GM10248 (cell line): Measurements from ENCODE around the gene SYTL1.
A peak's percentile ranks its signal among the peaks of the same experiment; 100 is the strongest.

Source experiments
- CTCF ChIA-PET: fragments of 300-600 bp; sonication (Branson Sonifier 250); formaldehyde crosslinking; extraction: SDS; loops from one replicate; lab custom pipeline; 2021; ENCODE audit warnings: antibody characterized with exemption; lab: Yijun Ruan, JAX
- POLR2A ChIA-PET: fragments of 350-650 bp; sonication (Branson Sonifier 250); formaldehyde crosslinking; extraction: SDS; loops from one replicate; lab custom pipeline; 2020; ENCODE audit warnings: antibody characterized with exemption; lab: Yijun Ruan, JAX
- DNase-seq: peaks from one replicate; pipeline ENCODE4 v3.0.0; 2012; ENCODE audit errors: extremely low spot score
- TF ChIP-seq, protein P1 (sequence below): IDR thresholded peaks from 2 replicates; pipeline ENCODE4 v1.5.1; 2012; ENCODE audit warnings: mild to moderate bottlenecking, low read depth; ENCODE audit errors: extremely low read depth, missing control alignments, control extremely low read depth

The SYTL1 gene, protein sequence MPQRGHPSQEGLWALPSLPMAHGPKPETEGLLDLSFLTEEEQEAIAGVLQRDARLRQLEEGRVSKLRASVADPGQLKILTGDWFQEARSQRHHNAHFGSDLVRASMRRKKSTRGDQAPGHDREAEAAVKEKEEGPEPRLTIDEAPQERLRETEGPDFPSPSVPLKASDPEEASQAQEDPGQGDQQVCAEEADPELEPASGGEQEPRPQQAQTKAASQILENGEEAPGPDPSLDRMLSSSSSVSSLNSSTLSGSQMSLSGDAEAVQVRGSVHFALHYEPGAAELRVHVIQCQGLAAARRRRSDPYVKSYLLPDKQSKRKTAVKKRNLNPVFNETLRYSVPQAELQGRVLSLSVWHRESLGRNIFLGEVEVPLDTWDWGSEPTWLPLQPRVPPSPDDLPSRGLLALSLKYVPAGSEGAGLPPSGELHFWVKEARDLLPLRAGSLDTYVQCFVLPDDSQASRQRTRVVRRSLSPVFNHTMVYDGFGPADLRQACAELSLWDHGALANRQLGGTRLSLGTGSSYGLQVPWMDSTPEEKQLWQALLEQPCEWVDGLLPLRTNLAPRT

DNA sequence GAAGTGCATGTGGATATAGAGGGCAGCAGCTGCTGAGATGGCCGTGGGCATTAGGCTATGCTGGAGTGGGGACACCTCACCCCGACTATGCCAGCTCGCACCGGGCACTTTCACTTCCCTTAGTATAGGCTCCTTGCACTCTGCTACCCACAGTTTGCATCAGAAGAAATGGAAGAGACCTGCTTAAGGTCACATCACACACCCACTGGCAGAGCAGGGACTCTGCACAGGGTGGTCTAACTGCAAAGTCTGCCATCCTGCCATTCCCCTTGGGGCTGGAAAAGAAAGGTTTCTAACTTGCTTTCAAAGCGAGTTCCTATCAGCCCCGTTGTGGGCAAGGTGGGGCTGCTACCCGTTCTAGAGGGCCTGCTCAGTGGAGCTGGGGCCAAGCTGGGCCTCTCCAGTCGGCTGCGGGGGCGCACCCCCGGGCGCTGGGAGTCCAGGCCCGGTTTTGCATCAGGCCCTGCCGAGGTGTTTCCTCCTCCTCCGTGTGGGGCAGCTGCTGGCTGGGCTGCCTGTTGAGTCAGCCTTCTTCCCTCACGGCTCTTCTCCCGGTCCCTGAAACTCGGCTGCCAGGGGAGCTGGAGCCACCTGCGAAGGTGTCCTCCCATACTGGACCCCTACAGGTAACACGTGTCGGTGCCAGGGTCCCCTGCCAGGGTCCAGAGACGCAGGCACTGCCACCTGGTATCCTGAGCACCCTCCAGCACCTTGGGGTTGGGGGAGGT lies at the start of gene SYTL1:
Gene SYTL1 (plus strand): TSS at position 498 of the 728 bp plus-strand sequence. CDS start 3,313 bp downstream, outside the sequence.
- TF ChIP-seq, protein P1, sequence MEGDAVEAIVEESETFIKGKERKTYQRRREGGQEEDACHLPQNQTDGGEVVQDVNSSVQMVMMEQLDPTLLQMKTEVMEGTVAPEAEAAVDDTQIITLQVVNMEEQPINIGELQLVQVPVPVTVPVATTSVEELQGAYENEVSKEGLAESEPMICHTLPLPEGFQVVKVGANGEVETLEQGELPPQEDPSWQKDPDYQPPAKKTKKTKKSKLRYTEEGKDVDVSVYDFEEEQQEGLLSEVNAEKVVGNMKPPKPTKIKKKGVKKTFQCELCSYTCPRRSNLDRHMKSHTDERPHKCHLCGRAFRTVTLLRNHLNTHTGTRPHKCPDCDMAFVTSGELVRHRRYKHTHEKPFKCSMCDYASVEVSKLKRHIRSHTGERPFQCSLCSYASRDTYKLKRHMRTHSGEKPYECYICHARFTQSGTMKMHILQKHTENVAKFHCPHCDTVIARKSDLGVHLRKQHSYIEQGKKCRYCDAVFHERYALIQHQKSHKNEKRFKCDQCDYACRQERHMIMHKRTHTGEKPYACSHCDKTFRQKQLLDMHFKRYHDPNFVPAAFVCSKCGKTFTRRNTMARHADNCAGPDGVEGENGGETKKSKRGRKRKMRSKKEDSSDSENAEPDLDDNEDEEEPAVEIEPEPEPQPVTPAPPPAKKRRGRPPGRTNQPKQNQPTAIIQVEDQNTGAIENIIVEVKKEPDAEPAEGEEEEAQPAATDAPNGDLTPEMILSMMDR: no peak
- DNase-seq: peak; percentile 83
- CTCF ChIA-PET: interaction anchor here (0.7 to 9.2 kb wide), 11 partner anchors 9 to 215 kb away, joined by 3 to 112 read pairs (median 4); no protein-coding TSS in a partner anchor
- POLR2A ChIA-PET: no interaction called here

DNA sequence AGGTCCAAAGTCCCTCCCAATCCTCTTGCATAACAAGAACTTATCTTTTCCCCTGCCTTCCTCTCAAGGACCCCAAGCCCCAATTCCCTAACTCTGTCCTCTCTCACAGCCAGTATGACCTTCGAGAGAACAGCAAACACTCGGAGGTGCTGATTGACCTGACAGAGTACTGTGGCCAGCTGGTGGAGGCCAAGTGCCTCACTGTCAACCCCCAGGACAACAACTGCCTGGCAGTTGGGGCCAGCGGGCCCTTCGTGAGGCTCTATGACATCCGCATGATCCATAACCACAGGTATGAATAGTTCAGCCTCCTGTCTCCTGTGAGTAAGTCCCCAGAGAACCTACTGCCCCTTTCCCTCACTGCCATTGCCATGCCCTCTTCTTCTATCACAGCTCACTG lies 49.7 kb upstream of the SYTL1 start:
- ChIA-PET CTCF (interaction anchor here (1.0 to 11.8 kb wide), 7 partner anchors 8 to 190 kb away, joined by 3 to 222 read pairs (median 4); partner anchors contain the start of gene CD164L2), POLR2A (interaction anchor here (0.6 kb wide), 1 partner anchor 162 kb away, joined by 3 read pairs; no protein-coding TSS in a partner anchor)
- TF ChIP-seq, protein P1: no peak
- no peak for DNase-seq

DNA sequence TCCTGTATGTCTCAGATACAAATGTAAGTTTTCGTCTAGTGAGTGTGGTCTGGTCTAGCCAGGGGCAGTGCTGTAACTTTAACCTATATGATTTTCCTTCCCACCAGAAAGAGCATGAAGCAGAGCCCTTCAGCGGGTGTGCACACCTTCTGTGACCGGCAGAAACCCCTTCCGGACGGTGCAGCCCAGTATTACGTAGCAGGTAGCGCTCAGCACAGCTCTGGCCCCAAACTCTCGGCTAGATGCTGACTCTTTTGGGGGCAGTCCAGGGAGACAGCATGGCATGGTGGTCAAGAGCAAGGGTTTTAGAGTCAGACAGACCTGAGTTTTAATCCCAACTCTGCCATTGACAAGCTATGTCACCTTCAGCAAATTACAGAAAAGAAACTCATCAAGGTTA lies 47.9 kb upstream of the SYTL1 start:
- TF ChIP-seq, protein P1: no peak
- no peak for DNase-seq
- POLR2A ChIA-PET: no interaction called here
- CTCF ChIA-PET: interaction anchor here (0.9 to 12.4 kb wide), 11 partner anchors 11 to 369 kb away, joined by 3 to 324 read pairs (median 98); partner anchors contain the start of genes CD164L2 and GPR3

DNA sequence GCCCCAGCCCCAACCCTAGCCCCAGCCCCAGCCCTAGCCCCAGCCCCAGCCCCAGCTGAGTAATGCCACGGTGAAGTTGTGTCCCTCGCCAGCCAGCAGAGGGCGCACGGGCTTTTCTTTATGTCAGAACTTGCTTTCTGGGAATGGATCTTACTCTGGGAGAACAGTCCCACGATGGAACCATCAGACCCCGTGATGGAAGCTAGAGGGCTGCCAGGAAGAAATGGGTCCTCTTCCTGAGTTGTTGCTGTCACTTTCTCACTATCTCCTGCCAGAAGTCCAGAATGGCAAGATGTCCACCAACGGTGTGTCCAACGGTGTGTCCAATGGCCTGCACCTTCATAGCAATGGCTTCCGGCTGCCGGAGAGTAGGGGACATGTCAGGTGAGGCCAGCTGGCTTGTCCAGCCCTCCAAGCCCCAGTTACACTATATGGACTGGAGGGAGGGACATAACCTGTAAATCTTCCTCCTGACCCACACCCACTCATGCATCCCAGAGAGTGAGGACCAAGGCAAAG lies 45.0 kb upstream of the SYTL1 start:
- ChIA-PET POLR2A (interaction anchor here (0.6 kb wide), 1 partner anchor 20 kb away, joined by 6 read pairs; no protein-coding TSS in a partner anchor), CTCF (interaction anchor here (0.6 to 12.4 kb wide), 67 partner anchors 14 to 458 kb away, joined by 3 to 324 read pairs (median 4); partner anchors contain the start of genes AHDC1, CD164L2, FCN3 and GPR3)
- peak; percentile 74 for DNase-seq
- TF ChIP-seq, protein P1: peak; percentile 86

DNA sequence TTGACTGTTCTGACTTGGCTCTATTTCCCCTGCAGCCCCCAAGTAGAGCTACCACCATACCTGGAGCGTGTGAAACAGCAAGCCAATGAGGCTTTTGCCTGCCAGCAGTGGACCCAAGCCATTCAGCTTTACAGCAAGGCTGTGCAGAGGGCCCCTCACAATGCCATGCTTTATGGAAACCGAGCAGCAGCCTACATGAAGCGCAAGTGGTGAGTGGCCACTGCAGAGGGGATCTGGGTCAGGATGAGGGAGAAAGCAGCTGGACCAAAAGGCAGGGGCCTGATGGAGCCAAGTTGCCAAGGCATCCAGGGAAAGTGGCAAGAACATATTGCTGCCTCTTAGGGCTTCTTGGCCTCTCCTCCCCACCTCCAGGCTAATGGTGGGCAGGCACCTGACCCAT lies 43.9 kb upstream of the SYTL1 start:
- ChIA-PET POLR2A (no interaction called here), CTCF (interaction anchor here (0.9 to 12.4 kb wide), 31 partner anchors 14 to 309 kb away, joined by 3 to 324 read pairs (median 6); partner anchors contain the start of genes AHDC1, CD164L2 and GPR3)
- DNase-seq: no peak
- TF ChIP-seq, protein P1: no peak
